ENCODE measurements around the gene ANTXR2.

- TF ChIP-seq, protein P1, sequence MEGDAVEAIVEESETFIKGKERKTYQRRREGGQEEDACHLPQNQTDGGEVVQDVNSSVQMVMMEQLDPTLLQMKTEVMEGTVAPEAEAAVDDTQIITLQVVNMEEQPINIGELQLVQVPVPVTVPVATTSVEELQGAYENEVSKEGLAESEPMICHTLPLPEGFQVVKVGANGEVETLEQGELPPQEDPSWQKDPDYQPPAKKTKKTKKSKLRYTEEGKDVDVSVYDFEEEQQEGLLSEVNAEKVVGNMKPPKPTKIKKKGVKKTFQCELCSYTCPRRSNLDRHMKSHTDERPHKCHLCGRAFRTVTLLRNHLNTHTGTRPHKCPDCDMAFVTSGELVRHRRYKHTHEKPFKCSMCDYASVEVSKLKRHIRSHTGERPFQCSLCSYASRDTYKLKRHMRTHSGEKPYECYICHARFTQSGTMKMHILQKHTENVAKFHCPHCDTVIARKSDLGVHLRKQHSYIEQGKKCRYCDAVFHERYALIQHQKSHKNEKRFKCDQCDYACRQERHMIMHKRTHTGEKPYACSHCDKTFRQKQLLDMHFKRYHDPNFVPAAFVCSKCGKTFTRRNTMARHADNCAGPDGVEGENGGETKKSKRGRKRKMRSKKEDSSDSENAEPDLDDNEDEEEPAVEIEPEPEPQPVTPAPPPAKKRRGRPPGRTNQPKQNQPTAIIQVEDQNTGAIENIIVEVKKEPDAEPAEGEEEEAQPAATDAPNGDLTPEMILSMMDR (IDR thresholded peaks at IDR 0.05) = no peak
- TF ChIP-seq YY1 (IDR thresholded peaks at IDR 0.05; ENCODE audit: low read depth) = no peak
- TF ChIP-seq, protein P2, sequence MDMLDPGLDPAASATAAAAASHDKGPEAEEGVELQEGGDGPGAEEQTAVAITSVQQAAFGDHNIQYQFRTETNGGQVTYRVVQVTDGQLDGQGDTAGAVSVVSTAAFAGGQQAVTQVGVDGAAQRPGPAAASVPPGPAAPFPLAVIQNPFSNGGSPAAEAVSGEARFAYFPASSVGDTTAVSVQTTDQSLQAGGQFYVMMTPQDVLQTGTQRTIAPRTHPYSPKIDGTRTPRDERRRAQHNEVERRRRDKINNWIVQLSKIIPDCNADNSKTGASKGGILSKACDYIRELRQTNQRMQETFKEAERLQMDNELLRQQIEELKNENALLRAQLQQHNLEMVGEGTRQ (IDR thresholded peaks at IDR 0.05; ENCODE audit: borderline replicate concordance, low read depth, low read length) = no peak
- TF ChIP-seq GABPA (IDR thresholded peaks at IDR 0.05; ENCODE audit: low read depth) = no peak
- TF ChIP-seq, protein P3, sequence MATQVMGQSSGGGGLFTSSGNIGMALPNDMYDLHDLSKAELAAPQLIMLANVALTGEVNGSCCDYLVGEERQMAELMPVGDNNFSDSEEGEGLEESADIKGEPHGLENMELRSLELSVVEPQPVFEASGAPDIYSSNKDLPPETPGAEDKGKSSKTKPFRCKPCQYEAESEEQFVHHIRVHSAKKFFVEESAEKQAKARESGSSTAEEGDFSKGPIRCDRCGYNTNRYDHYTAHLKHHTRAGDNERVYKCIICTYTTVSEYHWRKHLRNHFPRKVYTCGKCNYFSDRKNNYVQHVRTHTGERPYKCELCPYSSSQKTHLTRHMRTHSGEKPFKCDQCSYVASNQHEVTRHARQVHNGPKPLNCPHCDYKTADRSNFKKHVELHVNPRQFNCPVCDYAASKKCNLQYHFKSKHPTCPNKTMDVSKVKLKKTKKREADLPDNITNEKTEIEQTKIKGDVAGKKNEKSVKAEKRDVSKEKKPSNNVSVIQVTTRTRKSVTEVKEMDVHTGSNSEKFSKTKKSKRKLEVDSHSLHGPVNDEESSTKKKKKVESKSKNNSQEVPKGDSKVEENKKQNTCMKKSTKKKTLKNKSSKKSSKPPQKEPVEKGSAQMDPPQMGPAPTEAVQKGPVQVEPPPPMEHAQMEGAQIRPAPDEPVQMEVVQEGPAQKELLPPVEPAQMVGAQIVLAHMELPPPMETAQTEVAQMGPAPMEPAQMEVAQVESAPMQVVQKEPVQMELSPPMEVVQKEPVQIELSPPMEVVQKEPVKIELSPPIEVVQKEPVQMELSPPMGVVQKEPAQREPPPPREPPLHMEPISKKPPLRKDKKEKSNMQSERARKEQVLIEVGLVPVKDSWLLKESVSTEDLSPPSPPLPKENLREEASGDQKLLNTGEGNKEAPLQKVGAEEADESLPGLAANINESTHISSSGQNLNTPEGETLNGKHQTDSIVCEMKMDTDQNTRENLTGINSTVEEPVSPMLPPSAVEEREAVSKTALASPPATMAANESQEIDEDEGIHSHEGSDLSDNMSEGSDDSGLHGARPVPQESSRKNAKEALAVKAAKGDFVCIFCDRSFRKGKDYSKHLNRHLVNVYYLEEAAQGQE (IDR thresholded peaks at IDR 0.05; ENCODE audit: low read depth, low read length) = no peak
- no peak for TF ChIP-seq EP300 (IDR thresholded peaks at IDR 0.05; ENCODE audit: borderline replicate concordance in 1 of 2, low read depth in 1 of 2, low read length in 1 of 2)
- no peak for TF ChIP-seq POLR2AphosphoS5 (IDR thresholded peaks at IDR 0.05; ENCODE audit: low read depth, low read length)
- no peak for TF ChIP-seq EZH2phosphoT487 (IDR thresholded peaks at IDR 0.05; ENCODE audit: borderline replicate concordance, low read depth)
- TF ChIP-seq TAF1 (IDR thresholded peaks at IDR 0.05; ENCODE audit: borderline replicate concordance, low read depth, low read length) = no peak
- no peak for TF ChIP-seq RXRA (IDR thresholded peaks at IDR 0.05; ENCODE audit: borderline replicate concordance, low read depth)
- no peak for TF ChIP-seq SMC3 (IDR thresholded peaks at IDR 0.05; ENCODE audit: low read depth, low read length)
- no peak for TF ChIP-seq RCOR1 (IDR thresholded peaks at IDR 0.05; ENCODE audit: low read length)
- no peak for TF ChIP-seq PBX3 (IDR thresholded peaks at IDR 0.05)
Observed at GRCh38 chr4:80008351-80008750, 64.7 kb downstream of the ANTXR2 start.
